ENCODE results near the gene NUP160.
"Not testable (repeated sequence)": the region's sequence is repeated elsewhere in the genome, so short reads cannot be mapped to it uniquely, and the experiment has no call there.

- TF ChIP-seq TCF4 (CRISPR knock-in tag; IDR thresholded peaks at IDR 0.05; ENCODE audit: borderline replicate concordance); BACH2 (CRISPR knock-in tag; IDR thresholded peaks at IDR 0.05; ENCODE audit: borderline replicate concordance); RARB (CRISPR knock-in tag; IDR thresholded peaks at IDR 0.05); ZNF8 (CRISPR knock-in tag; IDR thresholded peaks at IDR 0.05): not testable (repeated sequence)
Observed at GRCh38 chr11:47790017-47790416, 58.1 kb downstream of the NUP160 start.
